ENCODE data around the gene NCKAP5. TPM values are rescaled to one million over a fixed set of nuclear protein-coding genes. Genes with fewer than 3 reads are reported as not detected.

The NCKAP5 gene
- total and polyA plus RNA-seq, 2 experiments from 2014 or later: 2.2 to 5.5 TPM

GRCh38 chr2:133240491-133241223, 327.6 kb downstream of the NCKAP5 start:
- Histone ChIP-seq H3K9me3 (ENCODE audit: low read depth) (no peaks in the 10 kb centered on the region), H3K4me2 (peak overlapping the region; percentile 4), H3K27ac (no peak overlapping the region), H3K27me3 (no peaks in the 10 kb centered on the region), H3K79me2 (no peaks in the 10 kb centered on the region), H3K36me3 (replicated peaks; ENCODE audit: insufficient read depth, low read depth) (no peaks in the 10 kb centered on the region), H3K4me3 (no peak overlapping the region), H3K4me1 (ENCODE audit: insufficient read depth) (no peaks in the 10 kb centered on the region), H3K9me2 (replicated peaks; ENCODE audit: insufficient read depth) (no peaks in the 10 kb centered on the region), H2AFZ (no peak overlapping the region), H4K20me1 (ENCODE audit: insufficient read depth, poor library complexity, severe bottlenecking) (no peaks in the 10 kb centered on the region)
- DNase-seq (ENCODE audit: low spot score): no peak
- WGBS (ENCODE audit: low lambda C conversion rate, missing lambda C conversion rate): 78% methylated on average over 5 of the region's 5 CpGs
- TF ChIP-seq EZH2 (IDR thresholded peaks at IDR 0.05; ENCODE audit: borderline replicate concordance): no peak
- no peak for TF ChIP-seq CTCF (IDR thresholded peaks at IDR 0.05; ENCODE audit: poor library complexity)
- TF ChIP-seq EZH2phosphoT487 (IDR thresholded peaks at IDR 0.05; ENCODE audit: low read depth, severe bottlenecking, unreplicated experiment): no peak

GRCh38 chr2:133235968-133236367, 332.3 kb downstream of the NCKAP5 start:
- no peak overlapping the region for H3K4me2 ChIP-seq
- H3K9me3 ChIP-seq (ENCODE audit: low read depth): no peaks in the 10 kb centered on the region
- H3K4me3 ChIP-seq: no peak overlapping the region
- no peaks in the 10 kb centered on the region for H4K20me1 ChIP-seq (ENCODE audit: insufficient read depth, poor library complexity, severe bottlenecking)
- TF ChIP-seq CTCF (IDR thresholded peaks at IDR 0.05; ENCODE audit: poor library complexity) (no peak), EZH2 (IDR thresholded peaks at IDR 0.05; ENCODE audit: borderline replicate concordance) (no peak), EZH2phosphoT487 (IDR thresholded peaks at IDR 0.05; ENCODE audit: low read depth, severe bottlenecking, unreplicated experiment) (no peak)
- no peaks in the 10 kb centered on the region for H3K36me3 ChIP-seq (replicated peaks; ENCODE audit: insufficient read depth, low read depth)
- no peaks in the 10 kb centered on the region for H3K27me3 ChIP-seq
- no peak for DNase-seq (ENCODE audit: low spot score)
- no peaks in the 10 kb centered on the region for H3K9me2 ChIP-seq (replicated peaks; ENCODE audit: insufficient read depth)
- no peak overlapping the region for H2AFZ ChIP-seq
- no peaks in the 10 kb centered on the region for H3K4me1 ChIP-seq (ENCODE audit: insufficient read depth)
- 88% methylated on average over 1 of the region's 1 CpG for WGBS (ENCODE audit: low lambda C conversion rate, missing lambda C conversion rate)
- H3K27ac ChIP-seq: no peak overlapping the region
- no peaks in the 10 kb centered on the region for H3K79me2 ChIP-seq

GRCh38 chr2:133232556-133232955, 335.7 kb downstream of the NCKAP5 start:
- Histone ChIP-seq H3K4me3 (no peak overlapping the region), H3K4me2 (no peak overlapping the region), H3K4me1 (ENCODE audit: insufficient read depth) (no peaks in the 10 kb centered on the region), H3K9me3 (ENCODE audit: low read depth) (no peaks in the 10 kb centered on the region), H3K27ac (no peak overlapping the region), H3K27me3 (no peaks in the 10 kb centered on the region), H3K9me2 (replicated peaks; ENCODE audit: insufficient read depth) (no peaks in the 10 kb centered on the region), H2AFZ (no peak overlapping the region), H3K36me3 (replicated peaks; ENCODE audit: insufficient read depth, low read depth) (no peaks in the 10 kb centered on the region), H3K79me2 (no peaks in the 10 kb centered on the region), H4K20me1 (ENCODE audit: insufficient read depth, poor library complexity, severe bottlenecking) (no peaks in the 10 kb centered on the region)
- DNase-seq (ENCODE audit: low spot score): no peak
- 75% methylated on average over 1 of the region's 1 CpG for WGBS (ENCODE audit: low lambda C conversion rate, missing lambda C conversion rate)
- no peak for TF ChIP-seq EZH2phosphoT487 (IDR thresholded peaks at IDR 0.05; ENCODE audit: low read depth, severe bottlenecking, unreplicated experiment)
- no peak for TF ChIP-seq EZH2 (IDR thresholded peaks at IDR 0.05; ENCODE audit: borderline replicate concordance)
- no peak for TF ChIP-seq CTCF (IDR thresholded peaks at IDR 0.05; ENCODE audit: poor library complexity)
